SIG-M5 treated with dmso at 0.1 percent for 504 hours (cell line): ENCODE data around the gene SIX1.

Experiments used
- DNase-seq: peaks from one replicate; lab custom pipeline; 2025; ENCODE audit not compliant: unreplicated experiment; lab: John Stamatoyannopoulos, UW

SIX1 gene

GRCh38 chr14:60596139-60596538 lies 53.1 kb downstream of the SIX1 start:
- no peak for DNase-seq

- no peak for DNase-seq
Measured at GRCh38 chr14:60594062-60594461, 55.2 kb downstream of the SIX1 start.
